HEK293 (cell line): ENCODE results near the gene ATRNL1.

Experiments used
- ATF2 ChIP-seq: fragments of 450-650 bp; formaldehyde crosslinking; IDR thresholded peaks from 2 replicates; pipeline ENCODE4 v1.5.1; 2016; ENCODE audit warnings: missing biosample characterization, missing genetic modification characterization, low read depth
- CTCF ChIP-seq: fragments of 450-650 bp; formaldehyde crosslinking; IDR thresholded peaks from 2 replicates; pipeline ENCODE4 v1.5.1; 2016; ENCODE audit warnings: missing biosample characterization, missing genetic modification characterization
- ELK4 ChIP-seq: IDR thresholded peaks from 2 replicates; pipeline ENCODE4 v1.6.1; 2011; ENCODE audit warnings: mild to moderate bottlenecking, low read depth, low read length, borderline replicate concordance
- ZBTB21 ChIP-seq: fragments of 450-650 bp; formaldehyde crosslinking; IDR thresholded peaks from 2 replicates; pipeline ENCODE4 v1.5.1; 2017; ENCODE audit warnings: missing biosample characterization, missing genetic modification characterization
- ZBTB7A ChIP-seq: fragments of 450-650 bp; formaldehyde crosslinking; IDR thresholded peaks from 2 replicates; pipeline ENCODE4 v1.5.1; 2016; ENCODE audit warnings: low read depth, missing biosample characterization, missing genetic modification characterization
- ZNF324 ChIP-seq: fragments of 450-650 bp; formaldehyde crosslinking; IDR thresholded peaks from 2 replicates; pipeline ENCODE4 v1.5.1; 2016; ENCODE audit warnings: missing biosample characterization, missing genetic modification characterization
- ZNF426 ChIP-seq: fragments of 450-650 bp; formaldehyde crosslinking; IDR thresholded peaks from 2 replicates; pipeline ENCODE4 v1.5.1; 2017; ENCODE audit warnings: missing biosample characterization, missing genetic modification characterization, mild to moderate bottlenecking, inconsistent platforms, moderate library complexity
- ZNF670 ChIP-seq: fragments of 450-650 bp; formaldehyde crosslinking; IDR thresholded peaks from 2 replicates; pipeline ENCODE4 v1.5.1; 2016; ENCODE audit warnings: missing biosample characterization, missing genetic modification characterization, low read depth
- ZNF777 ChIP-seq: fragments of 450-650 bp; formaldehyde crosslinking; IDR thresholded peaks from 2 replicates; pipeline ENCODE4 v1.5.1; 2017; ENCODE audit warnings: missing biosample characterization, missing genetic modification characterization, borderline replicate concordance

GRCh38 chr10:115056186-115056585 lies 37.0 kb upstream of the ATRNL1 start:
- TF ChIP-seq ZBTB21 (tag by site-specific recombination) (no peak), ELK4 (no peak), ZNF777 (no peak), CTCF (no peak), ZBTB7A (no peak), ZNF426 (tag by site-specific recombination) (no peak), ATF2 (tag by site-specific recombination) (no peak), ZNF670 (tag by site-specific recombination) (no peak), ZNF324 (no peak)
